HCT116 (cell line): ENCODE measurements around the gene PDHX. TPM values are rescaled to one million over a fixed set of nuclear protein-coding genes. Genes with fewer than 3 reads are reported as not detected.
A peak's percentile ranks its signal among the peaks of the same experiment; 100 is the strongest.

Experiments
- ATAC-seq: fragments of 200-7000 bp; cut with Tn5 transposase; 2 replicates; pipeline ENCODE4 v1.9.1; 2020; ENCODE audit warnings: mild to moderate bottlenecking, moderate library complexity
- BruUV-seq: library from RNA; stranded (reverse); fragments of 400-500 nt; replicated peaks from 2 replicates; lab custom pipeline; 2021; lab: Mats Ljungman, UMichigan
- CTCF ChIA-PET: fragments of 300-600 bp; sonication (Branson Sonifier 250); formaldehyde crosslinking; loops from one replicate; lab custom pipeline; 2021; ENCODE audit warnings: antibody characterized with exemption; lab: Charles Lee
- POLR2A ChIA-PET: fragments of 300-600, 350-600 bp; sonication (Branson Sonifier 250); formaldehyde crosslinking; loops from one replicate; lab custom pipeline; 2021; ENCODE audit warnings: antibody characterized with exemption; lab: Charles Lee
- RAD21 ChIA-PET, 2 experiments: fragments of 300-600 bp; sonication (Branson Sonifier 250); formaldehyde crosslinking; loops; one replicate each; lab custom pipeline; 2023; ENCODE audit warnings: low total read pairs in 2 of 2; ENCODE audit not compliant: uncharacterized antibody in 2 of 2, unreplicated experiment in 2 of 2, low non-redundant PET in 1 of 2; lab: Charles Lee
- DNase-seq: peaks from one replicate; pipeline ENCODE4 v3.0.0-alpha.2; 2010; ENCODE audit warnings: low read depth, low spot score
- H2AFZ ChIP-seq: fragments of 200-600 bp; shearing (Covaris generic), sonication (generic); 2 replicates; pipeline ENCODE4 v1.6.1; 2017; ENCODE audit warnings: low read depth, mixed run types, mixed read lengths, antibody characterized with exemption, low read length; ENCODE audit not compliant: poor library complexity, severe bottlenecking
- H3K27ac ChIP-seq: 2 replicates; pipeline ENCODE4 v1.5.1; 2012; ENCODE audit warnings: low read depth, low read length
- H3K27me3 ChIP-seq: fragments of 200-600 bp; sonication (generic); 2 replicates; pipeline ENCODE4 v1.6.1; 2016; ENCODE audit warnings: mixed run types, low read length, mixed read lengths; ENCODE audit not compliant: insufficient read depth
- H3K36me3 ChIP-seq, 2 experiments: fragments of 200-500 bp in 1 of 2; fragments of 200-600 bp in 1 of 2; sonication (Bioruptor generic) in 1 of 2; sonication (generic) in 1 of 2; 2 replicates each; pipeline versions ENCODE4 v1.5.1 to v1.6.1; 2014 to 2016; ENCODE audit warnings: low read length in 2 of 2, inconsistent platforms in 1 of 2, mixed read lengths in 1 of 2, mixed run types in 1 of 2; ENCODE audit not compliant: insufficient read depth in 2 of 2, control insufficient read depth in 1 of 2
- H3K4me1 ChIP-seq, 2 experiments: fragments of 200-600 bp in 1 of 2; sonication (generic) in 1 of 2; 2 replicates each; pipeline versions ENCODE4 v1.5.1 to v1.6.1; 2012 to 2017; ENCODE audit warnings: low read length in 2 of 2, inconsistent platforms in 1 of 2, mild to moderate bottlenecking in 1 of 2, mixed read lengths in 1 of 2, mixed run types in 1 of 2, moderate library complexity in 1 of 2; ENCODE audit not compliant: insufficient read depth in 2 of 2, control insufficient read depth in 1 of 2
- H3K4me2 ChIP-seq: fragments of 200-600 bp; sonication (generic); 2 replicates; pipeline ENCODE4 v1.6.1; 2017; ENCODE audit warnings: mixed run types, low read length, mixed read lengths
- H3K4me3 ChIP-seq, 2 experiments: fragments of 200-600 bp in 1 of 2; sonication (generic) in 1 of 2; replicated peaks in 1 of 2; 2 replicates each; pipeline ENCODE4 v1.5.1; 2011 to 2016; ENCODE audit warnings: low read length in 2 of 2, control low read depth in 1 of 2, low read depth in 1 of 2, mild to moderate bottlenecking in 1 of 2, mixed read lengths in 1 of 2, mixed run types in 1 of 2
- H3K79me2 ChIP-seq: fragments of 200-600 bp; sonication (generic); 2 replicates; pipeline ENCODE4 v1.6.1; 2017; ENCODE audit warnings: mild to moderate bottlenecking, mixed run types, low read length, moderate library complexity, mixed read lengths; ENCODE audit not compliant: insufficient read depth
- H3K9ac ChIP-seq: fragments of 200-600 bp; sonication (generic); 2 replicates; pipeline ENCODE4 v1.6.1; 2016; ENCODE audit warnings: low read length, mixed read lengths
- H3K9me2 ChIP-seq: fragments of 200-600 bp; sonication (generic), shearing (Covaris generic); 2 replicates; pipeline ENCODE4 v1.6.1; 2017; ENCODE audit warnings: mixed run types, mild to moderate bottlenecking, moderate library complexity; ENCODE audit not compliant: insufficient read depth
- H3K9me3 ChIP-seq, 2 experiments: fragments of 200-500 bp in 1 of 2; fragments of 200-600 bp in 1 of 2; sonication (Bioruptor generic) in 1 of 2; sonication (generic) in 1 of 2; 2 replicates each; pipeline ENCODE4 v1.6.1; 2014 to 2017; ENCODE audit warnings: low read length in 2 of 2, mixed read lengths in 2 of 2, inconsistent platforms in 1 of 2, low read depth in 1 of 2, mild to moderate bottlenecking in 1 of 2, mixed run types in 1 of 2, moderate library complexity in 1 of 2; ENCODE audit not compliant: control insufficient read depth in 1 of 2, insufficient read depth in 1 of 2
- H4K20me1 ChIP-seq: fragments of 200-600 bp; sonication (generic), shearing (Covaris generic); 2 replicates; pipeline ENCODE4 v1.6.1; 2017; ENCODE audit warnings: mixed run types, mild to moderate bottlenecking, moderate library complexity; ENCODE audit not compliant: insufficient read depth
- ATF3 ChIP-seq: IDR thresholded peaks from 2 replicates; pipeline ENCODE4 v1.6.1; 2012
- ELF1 ChIP-seq: IDR thresholded peaks from 2 replicates; pipeline ENCODE4 v1.6.1; 2012; ENCODE audit warnings: low read depth, borderline replicate concordance
- POLR2A ChIP-seq: IDR thresholded peaks from 2 replicates; pipeline ENCODE4 v1.7.0; 2011; ENCODE audit warnings: borderline replicate concordance; ENCODE audit not compliant: insufficient read depth, insufficient read length; ENCODE audit errors: extremely low read depth
- POLR2AphosphoS5 ChIP-seq: IDR thresholded peaks from 2 replicates; pipeline ENCODE4 v1.6.1; 2011; ENCODE audit warnings: mild to moderate bottlenecking, low read depth, low read length, moderate library complexity
- REST ChIP-seq: IDR thresholded peaks from 2 replicates; pipeline ENCODE4 v1.6.1; 2012; ENCODE audit warnings: low read depth
- SP1 ChIP-seq: IDR thresholded peaks from 2 replicates; pipeline ENCODE4 v1.6.1; 2012; ENCODE audit warnings: low read depth
- SRF ChIP-seq: IDR thresholded peaks from 2 replicates; pipeline ENCODE4 v1.6.1; 2012; ENCODE audit warnings: low read depth
- TCF7L2 ChIP-seq: IDR thresholded peaks from 2 replicates; pipeline ENCODE4 v1.7.0; 2011; ENCODE audit warnings: borderline replicate concordance, inconsistent platforms; ENCODE audit not compliant: insufficient read depth, insufficient read length; ENCODE audit errors: extremely low read depth
- ZNF274 ChIP-seq: fragments of 200-500 bp; sonication (Bioruptor generic); IDR thresholded peaks from 2 replicates; pipeline ENCODE4 v1.6.1; 2014; ENCODE audit warnings: mild to moderate bottlenecking, low read depth, low read length, inconsistent platforms
- intact Hi-C: fragments of 100-400 bp; cut with micrococcal nuclease; formaldehyde crosslinking; loops from 2 replicates; pipeline ENCODE4 v1.10.0; 2022
- total RNA-seq: library from RNA; stranded (reverse); gene quantifications from one replicate; pipeline ENCODE4 v1.2.1, GENCODE V29; 2021; ENCODE audit not compliant: unreplicated experiment

PDHX gene
- total RNA-seq, 1 experiment from 2014 or later = 36.6 TPM

- Histone ChIP-seq H3K4me3 (peak overlapping the region in 1 of 2 experiments; percentile 35; a peak in 2 of 4 replicates), H3K9me2 (no peaks in the 10 kb centered on the region), H3K27ac (peak overlapping the region; percentile 70), H3K9me3 (no peaks in the 10 kb centered on the region), H3K79me2 (no peaks in the 10 kb centered on the region), H3K27me3 (no peaks in the 10 kb centered on the region), H3K4me1 (peaks cover 27 to 58% of the 10 kb centered on the region in 2 experiments), H2AFZ (peak overlapping the region; percentile 70), H3K4me2 (peak overlapping the region; percentile 84), H3K36me3 (no peaks in the 10 kb centered on the region), H3K9ac (peak overlapping the region; percentile 52), H4K20me1 (no peaks in the 10 kb centered on the region)
- ATAC-seq = no peak
- CTCF ChIA-PET = interaction anchor here (1.0 to 2.9 kb wide), 3 partner anchors 22 to 151 kb away, joined by 3 to 10 read pairs (median 3); no protein-coding TSS in a partner anchor
- intact Hi-C loops = no loop called here
- TF ChIP-seq ZNF274 (no peak), ELF1 (no peak), POLR2AphosphoS5 (no peak), REST (no peak), ATF3 (no peak), SP1 (no peak), SRF (no peak), TCF7L2 (no peak), POLR2A (no peak)
- BruUV-seq = no TSS peak
- RAD21 ChIA-PET = interaction anchor here in 1 of 2 experiments (1.6 kb wide), 1 partner anchor 22 kb away, joined by 3 read pairs; no protein-coding TSS in a partner anchor
- POLR2A ChIA-PET = interaction anchor here (1.0 to 4.7 kb wide), 4 partner anchors 16 to 108 kb away, joined by 4 to 28 read pairs (median 11); partner anchors contain the start of gene CD44
- no peak for DNase-seq
Observed at GRCh38 chr11:35031346-35031745, 114.9 kb downstream of the PDHX start.
